ENCODE data around the gene PCAT6. TPM values are rescaled to one million over a fixed set of nuclear protein-coding genes. Genes with fewer than 3 reads are reported as not detected.

The PCAT6 gene
- total RNA-seq, 6 experiments from 2014 or later, result 1.7 to 4.0 (median 1.8) TPM

DNA sequence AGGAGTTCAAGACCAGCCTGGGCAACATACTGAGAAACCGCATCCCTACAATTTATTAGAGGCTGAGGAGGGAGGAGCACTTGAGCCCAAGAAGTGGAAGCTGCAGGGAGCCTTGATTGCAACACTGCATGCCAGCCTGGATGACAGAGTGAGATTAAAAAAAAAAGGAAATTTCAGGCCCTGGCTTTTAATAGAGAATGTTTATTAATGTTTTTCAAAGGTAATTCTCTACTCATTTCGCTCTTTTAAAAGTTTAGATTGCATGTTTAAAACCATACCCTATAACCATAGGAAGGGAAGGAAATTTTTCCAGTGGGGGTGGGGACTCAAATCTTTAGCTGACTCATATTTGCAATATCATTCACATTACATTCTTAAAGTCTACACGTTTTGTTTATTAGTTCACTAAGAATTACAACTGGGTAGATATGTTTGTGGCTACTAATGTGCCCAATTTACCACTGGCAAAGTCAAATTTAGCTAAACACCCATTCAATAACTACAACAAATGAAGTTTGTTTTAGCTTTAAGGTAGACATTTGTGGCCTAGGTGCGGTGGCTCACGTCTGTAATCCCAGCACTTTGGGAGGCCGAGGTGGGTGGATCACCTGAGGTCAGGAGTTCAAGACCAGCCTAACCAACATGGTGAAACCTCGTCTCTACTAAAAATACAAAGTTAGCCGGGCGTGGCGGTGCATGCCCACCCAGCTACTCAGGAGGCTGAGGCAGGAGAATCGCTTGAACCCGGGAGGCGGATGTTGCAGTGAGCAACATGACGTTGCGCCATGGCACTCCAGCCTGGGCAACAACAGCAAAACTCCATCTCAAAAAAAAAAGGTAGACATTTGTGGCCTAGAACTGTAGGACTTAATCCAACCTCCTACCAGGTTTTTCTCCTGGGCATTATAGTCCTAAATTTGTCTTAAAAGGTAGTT, 7.5 kb upstream of the PCAT6 start:
- no peaks in the 10 kb centered on the region for H3K36me3 Mint-ChIP-seq (ENCODE audit: low read depth)
- H3K4me3 Mint-ChIP-seq, result peak overlapping the region; percentile 46; the same call in 1 of the 2 replicates
- no peaks in the 10 kb centered on the region for H3K27me3 Mint-ChIP-seq (ENCODE audit: insufficient read depth)
- peak; percentile 38 for DNase-seq
- H3K9me3 Mint-ChIP-seq, result no peaks in the 10 kb centered on the region
- H3K27ac Mint-ChIP-seq, result peak overlapping the region; percentile 83
- peaks cover 53% of the 10 kb centered on the region for H3K4me1 Mint-ChIP-seq (ENCODE audit: low read depth)
- TF ChIP-seq, protein P1, sequence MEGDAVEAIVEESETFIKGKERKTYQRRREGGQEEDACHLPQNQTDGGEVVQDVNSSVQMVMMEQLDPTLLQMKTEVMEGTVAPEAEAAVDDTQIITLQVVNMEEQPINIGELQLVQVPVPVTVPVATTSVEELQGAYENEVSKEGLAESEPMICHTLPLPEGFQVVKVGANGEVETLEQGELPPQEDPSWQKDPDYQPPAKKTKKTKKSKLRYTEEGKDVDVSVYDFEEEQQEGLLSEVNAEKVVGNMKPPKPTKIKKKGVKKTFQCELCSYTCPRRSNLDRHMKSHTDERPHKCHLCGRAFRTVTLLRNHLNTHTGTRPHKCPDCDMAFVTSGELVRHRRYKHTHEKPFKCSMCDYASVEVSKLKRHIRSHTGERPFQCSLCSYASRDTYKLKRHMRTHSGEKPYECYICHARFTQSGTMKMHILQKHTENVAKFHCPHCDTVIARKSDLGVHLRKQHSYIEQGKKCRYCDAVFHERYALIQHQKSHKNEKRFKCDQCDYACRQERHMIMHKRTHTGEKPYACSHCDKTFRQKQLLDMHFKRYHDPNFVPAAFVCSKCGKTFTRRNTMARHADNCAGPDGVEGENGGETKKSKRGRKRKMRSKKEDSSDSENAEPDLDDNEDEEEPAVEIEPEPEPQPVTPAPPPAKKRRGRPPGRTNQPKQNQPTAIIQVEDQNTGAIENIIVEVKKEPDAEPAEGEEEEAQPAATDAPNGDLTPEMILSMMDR (IDR thresholded peaks at IDR 0.05), result no peak

DNA sequence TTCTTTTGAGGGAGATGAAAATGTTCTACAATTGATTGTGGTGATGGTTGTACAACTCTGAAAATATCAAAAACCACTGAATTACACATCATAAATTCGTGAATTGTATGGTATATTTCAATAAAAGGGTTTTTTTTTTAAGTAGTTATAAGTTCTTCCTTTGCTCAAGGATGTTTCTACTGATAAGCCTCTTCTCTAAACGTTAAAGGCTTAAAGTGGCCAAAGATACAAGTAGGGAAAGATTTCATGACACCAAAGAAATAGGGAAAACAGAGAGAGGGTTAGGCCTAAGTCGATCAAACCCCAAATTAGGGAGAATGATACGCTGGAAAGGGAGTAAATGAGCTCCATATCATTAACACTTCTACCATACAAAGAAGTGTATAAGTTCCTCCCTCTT, 6.6 kb upstream of the PCAT6 start:
- Mint-ChIP-seq H3K27ac (peak overlapping the region; percentile 7; the same call in 1 of the 2 replicates), H3K4me3 (no peak overlapping the region), H3K36me3 (ENCODE audit: low read depth) (no peaks in the 10 kb centered on the region), H3K9me3 (no peaks in the 10 kb centered on the region), H3K4me1 (ENCODE audit: low read depth) (peaks cover 62% of the 10 kb centered on the region), H3K27me3 (ENCODE audit: insufficient read depth) (no peaks in the 10 kb centered on the region)
- TF ChIP-seq, protein P1 (IDR thresholded peaks at IDR 0.05), result no peak
- no peak for DNase-seq

DNA sequence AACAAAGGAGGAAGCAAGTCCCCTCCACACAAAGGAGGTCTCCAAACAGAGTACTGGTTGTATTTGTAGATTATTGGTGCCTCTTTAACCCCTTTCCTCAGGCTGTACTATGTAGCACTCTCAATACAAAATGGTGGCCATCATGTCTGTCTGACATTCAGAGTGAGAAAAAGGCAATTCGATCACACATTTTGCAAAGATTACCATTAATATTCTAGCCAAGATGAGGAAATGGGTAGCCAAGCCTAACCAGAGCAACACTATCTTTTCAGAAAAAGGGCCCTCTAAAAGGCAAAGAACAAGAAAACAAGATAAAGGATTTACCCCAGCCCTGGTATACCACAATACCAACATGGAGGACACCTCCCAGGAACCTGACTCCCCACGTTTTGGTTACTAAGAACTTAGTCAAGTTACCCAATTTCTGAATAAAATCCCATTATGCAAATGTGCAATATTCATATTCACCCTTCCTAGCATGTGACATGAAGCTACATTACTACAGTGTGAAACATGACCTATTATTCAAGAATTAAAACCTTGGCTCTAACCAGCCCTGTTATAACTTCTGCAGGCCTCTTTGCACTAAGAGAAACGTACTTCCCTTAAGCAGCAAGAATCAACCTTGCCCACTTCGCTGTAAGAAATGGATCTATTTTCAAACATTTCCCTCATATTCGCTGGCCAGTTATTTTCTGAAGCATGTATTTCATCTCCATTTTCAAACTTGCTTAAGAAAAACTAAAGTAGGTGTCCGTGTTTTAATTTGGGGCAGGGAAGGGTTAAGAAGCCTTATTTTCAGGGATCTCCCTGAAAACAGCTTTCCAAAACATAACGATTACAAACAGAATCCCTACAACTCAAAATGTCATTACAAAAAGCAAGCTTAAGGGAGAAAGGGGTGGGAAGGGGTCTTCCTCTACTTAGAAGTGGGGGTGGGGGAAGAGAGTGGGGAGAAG, 4.6 kb upstream of the PCAT6 start:
- TF ChIP-seq, protein P1 (IDR thresholded peaks at IDR 0.05), result no peak
- Mint-ChIP-seq H3K4me1 (ENCODE audit: low read depth) (peaks cover 70% of the 10 kb centered on the region), H3K4me3 (peak overlapping the region; percentile 90), H3K27me3 (ENCODE audit: insufficient read depth) (no peaks in the 10 kb centered on the region; the same call in 1 of the 2 replicates), H3K27ac (peak overlapping the region; percentile 80), H3K9me3 (no peaks in the 10 kb centered on the region), H3K36me3 (ENCODE audit: low read depth) (no peaks in the 10 kb centered on the region)
- no peak for DNase-seq

DNA sequence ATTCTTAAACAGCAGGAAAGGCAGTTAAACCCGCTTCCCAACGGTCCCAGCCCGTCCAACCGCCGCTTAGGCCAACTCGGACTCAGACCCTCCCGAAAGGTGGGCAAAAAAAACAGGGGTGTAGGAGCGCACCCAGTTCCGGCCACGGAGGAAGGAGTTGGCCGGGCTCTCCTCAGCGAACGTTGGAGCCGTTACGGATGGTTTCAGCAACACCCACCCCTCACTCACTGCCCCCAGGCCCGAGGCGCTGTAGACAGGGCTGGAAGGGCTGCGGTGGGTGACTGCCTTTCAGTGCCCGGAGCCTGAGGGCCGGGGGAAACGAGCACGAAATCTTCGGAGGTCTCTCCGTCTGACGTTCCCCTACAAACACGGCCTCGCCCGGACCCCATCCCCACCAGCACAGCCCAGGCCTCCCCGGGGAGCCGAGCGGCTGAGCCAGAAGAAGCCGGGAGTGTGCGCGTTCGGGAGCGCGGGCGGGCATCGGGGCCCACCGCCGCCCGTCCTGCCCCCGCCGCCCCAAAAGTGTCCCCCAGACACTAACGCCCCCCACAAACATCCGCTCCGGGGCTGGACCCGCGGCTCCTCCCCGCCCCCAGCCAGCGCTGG, 3.8 kb upstream of the PCAT6 start:
- Mint-ChIP-seq H3K4me3 (peak overlapping the region; percentile 90), H3K27ac (peak overlapping the region; percentile 80), H3K9me3 (no peaks in the 10 kb centered on the region), H3K4me1 (ENCODE audit: low read depth) (peaks cover 71% of the 10 kb centered on the region), H3K36me3 (ENCODE audit: low read depth) (no peaks in the 10 kb centered on the region), H3K27me3 (ENCODE audit: insufficient read depth) (peaks cover 5% of the 10 kb centered on the region)
- DNase-seq, result no peak
- TF ChIP-seq, protein P1 (IDR thresholded peaks at IDR 0.05), result no peak

DNA sequence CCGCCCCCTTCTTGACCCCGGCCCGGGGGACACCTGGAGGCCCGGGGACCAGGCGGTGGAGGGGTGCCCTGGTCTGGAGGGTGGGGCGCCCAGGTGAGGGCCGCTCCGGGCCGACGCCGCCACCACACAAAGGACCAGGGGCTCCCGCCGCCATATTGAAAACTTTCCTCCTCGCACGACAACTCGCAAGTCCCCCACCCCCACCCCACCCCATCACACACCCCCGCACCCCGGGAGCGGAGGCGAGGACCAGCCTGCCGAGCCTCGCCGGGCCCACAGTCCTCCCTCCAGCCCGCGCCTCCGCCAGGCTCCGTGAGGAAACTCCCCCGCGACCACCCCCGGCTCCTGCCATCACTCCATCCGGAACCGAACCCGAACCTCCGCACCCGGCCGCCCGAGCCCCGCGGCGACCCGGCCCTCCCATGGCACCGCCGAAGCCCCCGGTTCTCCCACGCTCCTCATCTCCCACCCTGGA, 3.3 kb upstream of the PCAT6 start:
- Mint-ChIP-seq H3K36me3 (ENCODE audit: low read depth) (no peaks in the 10 kb centered on the region), H3K27me3 (ENCODE audit: insufficient read depth) (peaks cover 5% of the 10 kb centered on the region), H3K4me3 (peak overlapping the region; percentile 90), H3K4me1 (ENCODE audit: low read depth) (peaks cover 74% of the 10 kb centered on the region), H3K9me3 (no peaks in the 10 kb centered on the region), H3K27ac (peak overlapping the region; percentile 80)
- TF ChIP-seq, protein P1 (IDR thresholded peaks at IDR 0.05), result no peak
- DNase-seq, result no peak
